OCI-LY1 (cell line): ENCODE data around the gene SNCG.

Experiments
- CTCF ChIP-seq: fragments of 200-600 bp; sonication (generic), shearing (Covaris generic); IDR thresholded peaks from 2 replicates; pipeline ENCODE4 v1.5.1; 2017; ENCODE audit warnings: mild to moderate bottlenecking, antibody characterized with exemption, low read length, moderate library complexity, mixed read lengths
- EZH2 ChIP-seq: fragments of 200-600 bp; sonication (generic), shearing (Covaris generic); IDR thresholded peaks from 2 replicates; pipeline ENCODE4 v1.8.0; 2017; ENCODE audit warnings: borderline replicate concordance, mixed run types, mild to moderate bottlenecking, antibody characterized with exemption, low read length, moderate library complexity, mixed read lengths

GRCh38 chr10:86964847-86965190 is 6.4 kb downstream of the SNCG start:
- TF ChIP-seq CTCF (no peak), EZH2 (no peak)
